A549 (cell line): ENCODE data around the gene TMEM272.

ENCODE experiments used
- CHD2 ChIP-seq: fragments of 150-350 bp; IDR thresholded peaks from 2 replicates; pipeline ENCODE4 v1.6.1; 2014; ENCODE audit warnings: low read length; ENCODE audit not compliant: partially characterized antibody
- TF ChIP-seq, protein P1 (sequence below): fragments of >200 bp; sonication (Bioruptor Twin); formaldehyde crosslinking; IDR thresholded peaks from 3 replicates; pipeline ENCODE4 v1.5.1; 2016

DNA sequence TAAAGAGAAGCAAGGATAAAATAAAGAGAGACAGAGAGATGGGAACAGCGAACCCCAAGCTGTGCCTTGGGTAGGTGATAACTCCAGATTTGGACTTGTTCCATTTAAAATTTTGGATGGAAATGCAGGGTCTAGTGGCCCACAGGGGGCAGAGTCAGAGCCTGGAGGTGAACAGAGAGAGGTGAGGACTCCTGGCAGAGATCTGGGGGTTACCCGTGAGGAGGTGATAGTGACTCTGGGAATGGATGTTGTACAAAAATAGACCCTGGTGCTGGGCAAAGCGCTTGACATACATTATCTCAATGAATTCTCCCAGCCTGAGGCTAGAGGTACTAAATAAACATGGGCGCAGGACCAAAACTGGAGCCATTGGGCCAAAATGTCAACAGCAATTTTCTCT is 26.7 kb downstream of the TMEM272 start:
- TF ChIP-seq, protein P1, sequence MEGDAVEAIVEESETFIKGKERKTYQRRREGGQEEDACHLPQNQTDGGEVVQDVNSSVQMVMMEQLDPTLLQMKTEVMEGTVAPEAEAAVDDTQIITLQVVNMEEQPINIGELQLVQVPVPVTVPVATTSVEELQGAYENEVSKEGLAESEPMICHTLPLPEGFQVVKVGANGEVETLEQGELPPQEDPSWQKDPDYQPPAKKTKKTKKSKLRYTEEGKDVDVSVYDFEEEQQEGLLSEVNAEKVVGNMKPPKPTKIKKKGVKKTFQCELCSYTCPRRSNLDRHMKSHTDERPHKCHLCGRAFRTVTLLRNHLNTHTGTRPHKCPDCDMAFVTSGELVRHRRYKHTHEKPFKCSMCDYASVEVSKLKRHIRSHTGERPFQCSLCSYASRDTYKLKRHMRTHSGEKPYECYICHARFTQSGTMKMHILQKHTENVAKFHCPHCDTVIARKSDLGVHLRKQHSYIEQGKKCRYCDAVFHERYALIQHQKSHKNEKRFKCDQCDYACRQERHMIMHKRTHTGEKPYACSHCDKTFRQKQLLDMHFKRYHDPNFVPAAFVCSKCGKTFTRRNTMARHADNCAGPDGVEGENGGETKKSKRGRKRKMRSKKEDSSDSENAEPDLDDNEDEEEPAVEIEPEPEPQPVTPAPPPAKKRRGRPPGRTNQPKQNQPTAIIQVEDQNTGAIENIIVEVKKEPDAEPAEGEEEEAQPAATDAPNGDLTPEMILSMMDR, result no peak
- no peak for TF ChIP-seq CHD2
